ENCODE measurements around the gene AHDC1. TPM values are rescaled to one million over a fixed set of nuclear protein-coding genes. Genes with fewer than 3 reads are reported as not detected.

Gene AHDC1
- total and polyA plus RNA-seq, 8 donors = 5.8 to 95.0 (median 19.7) TPM

GRCh38 chr1:27626031-27626935 lies 22.3 kb upstream of the AHDC1 start:
- 80 to 87% (median 81%) methylated on average over 11 of the region's 11 CpGs for WGBS, 5 donors
- Histone ChIP-seq H3K4me1 (peaks cover 0 to 65% (median 6%) of the 10 kb centered on the region in 4 donors), H3K9me3 (no peaks in the 10 kb centered on the region), H3K36me3 (no peaks in the 10 kb centered on the region), H3K4me3 (peak overlapping the region in 1 of 4 donors; percentile 12), H3K27ac (peak overlapping the region in 2 of 5 donors; percentile 60 to 69), H3K27me3 (no peaks in the 10 kb centered on the region)
- DNase-seq = no peak
- intact Hi-C loops (cut with DNase I; ENCODE audit: low total_unique reads) = no loop called here
- TF ChIP-seq POLR2A (IDR thresholded peaks at IDR 0.05) (no peak), CTCF (IDR thresholded peaks at IDR 0.05) (no peak), EP300 (IDR thresholded peaks at IDR 0.05) (no peak), POLR2AphosphoS5 (IDR thresholded peaks at IDR 0.05) (no peak)

GRCh38 chr1:27624467-27625178 lies 20.7 kb upstream of the AHDC1 start:
- no peak for TF ChIP-seq POLR2AphosphoS5 (IDR thresholded peaks at IDR 0.05)
- no peak for TF ChIP-seq POLR2A (IDR thresholded peaks at IDR 0.05)
- TF ChIP-seq CTCF (IDR thresholded peaks at IDR 0.05) = no peak
- TF ChIP-seq EP300 (IDR thresholded peaks at IDR 0.05) = no peak
- 62 to 68% (median 63%) methylated on average over 6 to 7 of the region's 7 CpGs for WGBS, 5 donors
- Histone ChIP-seq H3K9me3 (no peaks in the 10 kb centered on the region), H3K4me3 (peak overlapping the region in 2 of 4 donors; percentile 12 to 21), H3K36me3 (no peaks in the 10 kb centered on the region), H3K27ac (peak overlapping the region in 2 of 5 donors; percentile 60 to 69), H3K4me1 (peaks cover 0 to 50% (median 6%) of the 10 kb centered on the region in 4 donors), H3K27me3 (no peaks in the 10 kb centered on the region)
- intact Hi-C loops (cut with DNase I; ENCODE audit: low total_unique reads) = no loop called here
- DNase-seq = no peak

GRCh38 chr1:27623327-27624212 lies 19.6 kb upstream of the AHDC1 start:
- Histone ChIP-seq H3K4me3 (peak overlapping the region in 1 of 4 donors; percentile 6), H3K27ac (no peak overlapping the region), H3K27me3 (no peaks in the 10 kb centered on the region), H3K36me3 (no peaks in the 10 kb centered on the region), H3K4me1 (peaks cover 0 to 48% (median 4%) of the 10 kb centered on the region in 4 donors), H3K9me3 (no peaks in the 10 kb centered on the region)
- no peak for TF ChIP-seq CTCF (IDR thresholded peaks at IDR 0.05)
- TF ChIP-seq EP300 (IDR thresholded peaks at IDR 0.05) = no peak
- TF ChIP-seq POLR2A (IDR thresholded peaks at IDR 0.05) = no peak
- TF ChIP-seq POLR2AphosphoS5 (IDR thresholded peaks at IDR 0.05) = no peak
- WGBS, 5 donors = 86 to 94% (median 89%) methylated on average over 13 of the region's 13 CpGs
- DNase-seq = no peak
- intact Hi-C loops (cut with DNase I; ENCODE audit: low total_unique reads) = no loop called here

- intact Hi-C loops (cut with DNase I; ENCODE audit: low total_unique reads) = no loop called here
- Histone ChIP-seq H3K9me3 (no peaks in the 10 kb centered on the region), H3K36me3 (no peaks in the 10 kb centered on the region), H3K4me1 (peaks cover 0 to 48% (median 4%) of the 10 kb centered on the region in 4 donors), H3K27me3 (no peaks in the 10 kb centered on the region), H3K27ac (no peak overlapping the region), H3K4me3 (no peak overlapping the region)
- DNase-seq = no peak
- TF ChIP-seq EP300 (IDR thresholded peaks at IDR 0.05) (no peak), CTCF (IDR thresholded peaks at IDR 0.05) (no peak), POLR2A (IDR thresholded peaks at IDR 0.05) (no peak), POLR2AphosphoS5 (IDR thresholded peaks at IDR 0.05) (no peak)
- 80 to 83% (median 81%) methylated on average over 4 of the region's 4 CpGs for WGBS, 5 donors
Observed at GRCh38 chr1:27622828-27623227, 18.9 kb upstream of the AHDC1 start.

All from stomach (tissue), 9 donors.